GM12892 (cell line): ENCODE results near the gene FERD3L.

Experiments
- POLR2A ChIP-seq: IDR thresholded peaks from 2 replicates; pipeline ENCODE4 v1.6.1; 2011; ENCODE audit warnings: low read depth, low read length, control low read depth
- POLR2AphosphoS5 ChIP-seq: IDR thresholded peaks from 2 replicates; pipeline ENCODE4 v1.6.1; 2011; ENCODE audit warnings: low read depth, low read length, control low read depth
- TAF1 ChIP-seq: IDR thresholded peaks from 2 replicates; pipeline ENCODE4 v1.6.1; 2011; ENCODE audit warnings: low read depth, mild to moderate bottlenecking, control low read depth, low read length, borderline replicate concordance

GRCh38 chr7:19117870-19118608, 27.2 kb downstream of the FERD3L start:
- TF ChIP-seq POLR2AphosphoS5 (no peak), POLR2A (no peak), TAF1 (no peak)
